ENCODE measurements around the gene SNRPD2. TPM values are rescaled to one million over a fixed set of nuclear protein-coding genes. Genes with fewer than 3 reads are reported as not detected.
A peak's percentile ranks its signal among the peaks of the same experiment; 100 is the strongest.

Gene SNRPD2
- total and polyA plus RNA-seq, 7 donors, result 205 to 368 (median 243) TPM

DNA sequence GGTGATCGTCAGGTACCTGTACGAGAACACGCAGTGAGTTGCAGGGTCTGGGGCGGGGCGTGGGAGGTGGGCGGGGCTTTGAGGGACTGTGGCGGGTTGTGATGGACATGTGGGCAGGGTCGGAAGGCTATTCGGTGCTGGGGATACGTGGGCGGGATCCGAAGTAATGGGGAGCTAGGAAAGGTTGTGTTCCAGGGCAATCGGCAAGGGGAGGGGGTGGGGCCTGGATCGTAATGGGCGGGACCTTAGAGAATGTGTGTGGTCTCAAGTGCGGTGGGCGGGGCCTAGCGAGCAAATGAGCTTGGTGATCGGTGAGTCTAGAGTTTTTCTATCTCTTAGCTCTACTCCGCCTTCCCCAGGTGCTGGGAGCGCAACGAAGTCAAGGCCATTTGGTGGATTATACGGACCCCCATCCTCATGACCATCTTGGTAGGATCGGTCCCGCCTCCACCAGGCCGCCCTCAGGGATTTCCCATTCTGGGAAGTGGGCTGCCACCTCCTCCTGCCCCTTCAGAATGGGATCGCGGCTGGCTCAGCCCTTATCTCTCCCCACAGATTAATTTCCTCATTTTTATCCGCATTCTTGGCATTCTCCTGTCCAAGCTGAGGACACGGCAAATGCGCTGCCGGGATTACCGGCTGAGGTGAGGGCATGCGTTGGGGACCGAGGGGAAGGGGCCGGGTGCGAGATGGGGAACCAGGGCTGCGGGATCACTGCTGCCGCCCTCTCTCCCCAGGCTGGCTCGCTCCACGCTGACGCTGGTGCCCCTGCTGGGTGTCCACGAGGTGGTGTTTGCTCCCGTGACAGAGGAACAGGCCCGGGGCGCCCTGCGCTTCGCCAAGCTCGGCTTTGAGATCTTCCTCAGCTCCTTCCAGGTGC is 14.2 kb downstream of the SNRPD2 start:
- Histone ChIP-seq H3K4me1 (peaks cover 4% of the 10 kb centered on the region), H3K27ac (no peak overlapping the region), H3K36me3 (ENCODE audit: insufficient read depth in 1 of 2, low read depth in 1 of 2) (no peaks in the 10 kb centered on the region), H3K4me3 (peak overlapping the region; percentile 43), H3K27me3 (ENCODE audit: insufficient read depth in 3 of 3, low read length in 2 of 3) (peaks cover 0 to 54% (median 19%) of the 10 kb centered on the region in 3 donors), H3K9me3 (no peaks in the 10 kb centered on the region)
- intact Hi-C loops (cut with DNase I), result no loop called here
- DNase-seq (peak; percentile 64), ATAC-seq (peak in 3 of 4 donors; percentile 16 to 26 (median 17))
- TF ChIP-seq, protein P1, sequence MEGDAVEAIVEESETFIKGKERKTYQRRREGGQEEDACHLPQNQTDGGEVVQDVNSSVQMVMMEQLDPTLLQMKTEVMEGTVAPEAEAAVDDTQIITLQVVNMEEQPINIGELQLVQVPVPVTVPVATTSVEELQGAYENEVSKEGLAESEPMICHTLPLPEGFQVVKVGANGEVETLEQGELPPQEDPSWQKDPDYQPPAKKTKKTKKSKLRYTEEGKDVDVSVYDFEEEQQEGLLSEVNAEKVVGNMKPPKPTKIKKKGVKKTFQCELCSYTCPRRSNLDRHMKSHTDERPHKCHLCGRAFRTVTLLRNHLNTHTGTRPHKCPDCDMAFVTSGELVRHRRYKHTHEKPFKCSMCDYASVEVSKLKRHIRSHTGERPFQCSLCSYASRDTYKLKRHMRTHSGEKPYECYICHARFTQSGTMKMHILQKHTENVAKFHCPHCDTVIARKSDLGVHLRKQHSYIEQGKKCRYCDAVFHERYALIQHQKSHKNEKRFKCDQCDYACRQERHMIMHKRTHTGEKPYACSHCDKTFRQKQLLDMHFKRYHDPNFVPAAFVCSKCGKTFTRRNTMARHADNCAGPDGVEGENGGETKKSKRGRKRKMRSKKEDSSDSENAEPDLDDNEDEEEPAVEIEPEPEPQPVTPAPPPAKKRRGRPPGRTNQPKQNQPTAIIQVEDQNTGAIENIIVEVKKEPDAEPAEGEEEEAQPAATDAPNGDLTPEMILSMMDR (IDR thresholded peaks at IDR 0.05), result no peak
- WGBS, 3 donors, result 2 to 4% (median 3%) methylated on average over 45 to 49 of the region's 49 CpGs

DNA sequence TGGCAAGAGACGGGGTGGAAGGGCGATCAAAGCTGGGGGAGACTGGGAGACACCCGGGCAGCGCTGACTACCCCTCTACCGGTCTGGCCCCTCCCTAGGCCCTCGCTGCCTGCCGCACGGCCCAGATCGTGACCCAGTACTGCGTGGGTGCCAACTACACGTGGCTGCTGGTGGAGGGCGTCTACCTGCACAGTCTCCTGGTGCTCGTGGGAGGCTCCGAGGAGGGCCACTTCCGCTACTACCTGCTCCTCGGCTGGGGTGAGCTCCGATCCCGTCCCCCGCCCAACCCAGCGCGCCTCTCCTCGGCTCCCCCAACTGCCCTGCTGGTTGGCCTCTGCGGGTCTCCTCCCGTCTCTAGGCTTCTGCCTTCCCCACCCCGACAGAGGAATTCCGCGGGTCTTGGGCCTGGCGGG is 14.9 kb downstream of the SNRPD2 start:
- peak overlapping the region; percentile 43 for H3K4me3 ChIP-seq
- H3K9me3 ChIP-seq, result no peaks in the 10 kb centered on the region
- DNase-seq, result no peak
- WGBS, 3 donors, result 6 to 7% (median 7%) methylated on average over 25 to 28 of the region's 28 CpGs
- intact Hi-C loops (cut with DNase I), result no loop called here
- no peak for ATAC-seq
- H3K27me3 ChIP-seq (ENCODE audit: insufficient read depth in 3 of 3, low read length in 2 of 3), result peaks cover 0 to 61% (median 19%) of the 10 kb centered on the region in 3 donors
- no peak overlapping the region for H3K27ac ChIP-seq
- no peaks in the 10 kb centered on the region for H3K36me3 ChIP-seq (ENCODE audit: insufficient read depth in 1 of 2, low read depth in 1 of 2)
- peaks cover 4% of the 10 kb centered on the region for H3K4me1 ChIP-seq
- TF ChIP-seq, protein P1 (IDR thresholded peaks at IDR 0.05), result no peak

DNA sequence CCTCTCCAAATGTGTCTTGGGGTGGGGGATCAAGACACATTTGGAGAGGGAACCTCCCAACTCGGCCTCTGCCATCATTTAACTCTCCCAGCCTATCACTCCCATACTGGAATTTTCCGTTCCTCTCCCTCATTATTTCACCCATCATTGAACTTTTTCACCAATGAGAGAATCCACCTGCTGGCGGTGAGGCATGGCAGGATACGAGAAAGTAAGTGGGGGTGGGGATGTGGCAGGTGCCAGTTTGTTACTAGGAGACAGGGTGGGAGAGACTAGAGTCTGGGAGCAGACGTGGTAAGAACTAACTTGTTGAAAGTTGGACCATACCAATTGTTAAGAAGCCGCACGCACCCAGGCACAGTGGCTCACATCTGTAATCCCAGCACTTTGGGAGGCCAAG is 16.8 kb downstream of the SNRPD2 start:
- Histone ChIP-seq H3K4me1 (peaks cover 4% of the 10 kb centered on the region), H3K9me3 (no peaks in the 10 kb centered on the region)
- 58 to 69% (median 59%) methylated on average over 7 of the region's 7 CpGs for WGBS, 3 donors

DNA sequence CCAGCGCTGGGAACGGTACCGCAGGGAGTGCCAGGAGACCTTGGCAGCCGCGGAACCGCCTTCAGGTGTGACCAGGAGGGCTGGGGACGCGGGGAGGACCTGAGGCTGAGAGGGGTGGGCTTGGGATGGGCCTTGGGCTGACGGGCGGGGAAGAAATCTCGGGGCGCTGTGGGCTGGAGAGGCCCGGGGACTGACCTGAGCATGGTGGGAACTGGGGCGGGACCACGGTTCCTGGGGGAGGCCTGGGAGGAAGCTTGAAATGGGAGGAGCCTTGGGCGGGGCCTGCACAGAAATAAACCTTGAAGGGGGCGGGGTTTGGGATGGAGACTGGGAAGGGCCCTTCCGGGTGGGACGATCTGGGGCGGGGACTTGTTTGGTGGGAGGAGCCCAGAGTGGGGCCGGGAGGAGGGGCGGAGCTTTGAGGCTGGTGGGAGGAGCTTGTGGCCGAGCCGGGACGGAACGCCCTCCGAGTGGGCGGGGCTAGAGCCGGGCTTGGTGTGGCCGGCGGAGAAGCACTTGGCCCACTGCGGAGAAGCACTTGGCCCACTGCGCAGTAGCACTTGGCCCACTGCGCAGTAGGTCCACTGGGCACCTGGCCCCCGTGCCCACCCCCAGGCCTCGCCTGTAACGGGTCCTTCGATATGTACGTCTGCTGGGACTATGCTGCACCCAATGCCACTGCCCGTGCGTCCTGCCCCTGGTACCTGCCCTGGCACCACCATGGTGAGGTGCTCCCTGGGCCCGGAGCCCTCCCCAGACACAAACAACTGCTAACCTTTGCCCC is 20.9 kb downstream of the SNRPD2 start:
- intact Hi-C loops (cut with DNase I), result no loop called here
- Histone ChIP-seq H3K4me3 (peak overlapping the region; percentile 22), H3K9me3 (no peaks in the 10 kb centered on the region), H3K36me3 (ENCODE audit: insufficient read depth in 1 of 2, low read depth in 1 of 2) (no peaks in the 10 kb centered on the region), H3K4me1 (peaks cover 11% of the 10 kb centered on the region), H3K27ac (no peak overlapping the region), H3K27me3 (ENCODE audit: insufficient read depth in 3 of 3, low read length in 2 of 3) (peaks cover 0 to 84% (median 24%) of the 10 kb centered on the region in 3 donors)
- 9 to 12% (median 10%) methylated on average over 36 to 42 of the region's 42 CpGs for WGBS, 3 donors
- peak; percentile 60 to 83 (median 73) for ATAC-seq
- TF ChIP-seq, protein P1 (IDR thresholded peaks at IDR 0.05), result no peak
- DNase-seq, result peak; percentile 61 to 80

More for the DNA sequence above, 16.8 kb downstream of the SNRPD2 start:
- ATAC-seq (no peak), DNase-seq (no peak)
- intact Hi-C loops (cut with DNase I), result no loop called here
- no peaks in the 10 kb centered on the region for H3K36me3 ChIP-seq (ENCODE audit: insufficient read depth in 1 of 2, low read depth in 1 of 2)
- H3K27me3 ChIP-seq (ENCODE audit: insufficient read depth in 3 of 3, low read length in 2 of 3), result peaks cover 0 to 81% (median 26%) of the 10 kb centered on the region in 3 donors
- H3K4me3 ChIP-seq, result no peak overlapping the region
- TF ChIP-seq, protein P1 (IDR thresholded peaks at IDR 0.05), result no peak
- no peak overlapping the region for H3K27ac ChIP-seq

Measured in psoas muscle (tissue), 8 donors.